Hepatocyte (in vitro differentiated cells): ENCODE data around the gene ETFB. TPM values are rescaled to one million over a fixed set of nuclear protein-coding genes. Genes with fewer than 3 reads are reported as not detected.

ENCODE experiments used
- DNase-seq: peaks from one replicate; pipeline ENCODE4 v3.0.0-alpha.2; 2016; ENCODE audit warnings: low spot score
- H2AFZ ChIP-seq: fragments of 200-600 bp; sonication (generic); 2 replicates; pipeline ENCODE4 v1.6.0; 2016; ENCODE audit warnings: antibody characterized with exemption, mild to moderate bottlenecking
- H3K27ac ChIP-seq: fragments of 200-600 bp; sonication (generic); 2 replicates; pipeline ENCODE4 v1.5.1; 2016; ENCODE audit warnings: mild to moderate bottlenecking
- H3K27me3 ChIP-seq: fragments of 200-600 bp; sonication (generic); 2 replicates; pipeline ENCODE4 v1.6.1; 2016
- H3K36me3 ChIP-seq: fragments of 200-600 bp; sonication (generic); replicated peaks from 2 replicates; pipeline ENCODE4 v1.5.1; 2016; ENCODE audit warnings: low read depth; ENCODE audit not compliant: insufficient read depth
- H3K4me1 ChIP-seq: fragments of 200-600 bp; sonication (generic); 2 replicates; pipeline ENCODE4 v1.5.1; 2016; ENCODE audit warnings: mild to moderate bottlenecking, moderate library complexity; ENCODE audit not compliant: insufficient read depth
- H3K4me2 ChIP-seq: fragments of 200-600 bp; sonication (generic); 2 replicates; pipeline ENCODE4 v1.6.0; 2016
- H3K4me3 ChIP-seq: fragments of 200-600 bp; sonication (generic); 2 replicates; pipeline ENCODE4 v1.5.1; 2016; ENCODE audit warnings: mild to moderate bottlenecking
- H3K79me2 ChIP-seq: fragments of 200-600 bp; sonication (generic); 2 replicates; pipeline ENCODE4 v1.6.0; 2017; ENCODE audit warnings: mild to moderate bottlenecking
- H3K9me2 ChIP-seq: fragments of 200-600 bp; sonication (generic); replicated peaks from 2 replicates; pipeline ENCODE4 v1.6.0; 2017; ENCODE audit warnings: mild to moderate bottlenecking; ENCODE audit not compliant: insufficient read depth
- H3K9me3 ChIP-seq: fragments of 200-600 bp; sonication (generic); 2 replicates; pipeline ENCODE4 v1.5.1; 2016; ENCODE audit warnings: low read depth, mild to moderate bottlenecking
- H4K20me1 ChIP-seq: fragments of 200-600 bp; sonication (generic); 2 replicates; pipeline ENCODE4 v1.6.0; 2016; ENCODE audit warnings: mild to moderate bottlenecking; ENCODE audit not compliant: insufficient read depth, poor library complexity, severe bottlenecking
- CTCF ChIP-seq: fragments of 200-600 bp; sonication (generic); IDR thresholded peaks from 2 replicates; pipeline ENCODE4 v1.5.1; 2016; ENCODE audit warnings: antibody characterized with exemption, mild to moderate bottlenecking; ENCODE audit not compliant: poor library complexity
- EZH2 ChIP-seq: fragments of 200-600 bp; sonication (generic); IDR thresholded peaks from 2 replicates; pipeline ENCODE4 v1.6.1; 2016; ENCODE audit warnings: antibody characterized with exemption, mild to moderate bottlenecking, borderline replicate concordance
- EZH2phosphoT487 ChIP-seq: fragments of 200-600 bp; sonication (generic); IDR thresholded peaks from one replicate; pipeline ENCODE4 v1.6.1; 2018; ENCODE audit warnings: antibody characterized with exemption, mild to moderate bottlenecking, low read depth, moderate library complexity; ENCODE audit not compliant: unreplicated experiment, severe bottlenecking
- WGBS: methylation state at CpG from one replicate; pipeline ENCODE4 v1.1.6; 2016; ENCODE audit warnings: low lambda C conversion rate; ENCODE audit errors: missing lambda C conversion rate; 5-methylcytosine and 5-hydroxymethylcytosine counted together
- polyA plus RNA-seq: library from polyadenylated mRNA; unstranded; fragments of >200 nt; fragmentation: Nextera tagmentation; extraction: Ambion mirVana; gene quantifications from 2 replicates; pipeline ENCODE4 v1.2.1, GENCODE V29; 2016
- total RNA-seq: library from RNA; depleted of rRNA; stranded (reverse); fragments of >200 nt; gene quantifications from 2 replicates; pipeline ENCODE4 v1.2.3, GENCODE V29; 2014

ETFB gene
- total and polyA plus RNA-seq, 2 experiments from 2014 or later: 190 to 237 TPM

- H3K36me3 ChIP-seq: no peaks in the 10 kb centered on the region
- H3K9me2 ChIP-seq: no peaks in the 10 kb centered on the region
- peaks cover 19% of the 10 kb centered on the region for H3K79me2 ChIP-seq
- H3K4me1 ChIP-seq: peaks cover 36% of the 10 kb centered on the region
- H3K27ac ChIP-seq: peak overlapping the region; percentile 99
- peak overlapping the region; percentile 48 for H2AFZ ChIP-seq
- peak overlapping the region; percentile 97 for H3K4me2 ChIP-seq
- no peaks in the 10 kb centered on the region for H4K20me1 ChIP-seq
- H3K4me3 ChIP-seq: peak overlapping the region; percentile 62
- TF ChIP-seq EZH2: no peak
- no peak for TF ChIP-seq EZH2phosphoT487
- TF ChIP-seq CTCF: no peak
- DNase-seq: peak; percentile 99
- no peaks in the 10 kb centered on the region for H3K9me3 ChIP-seq
- 1% methylated on average over 40 of the region's 54 CpGs for WGBS
- no peaks in the 10 kb centered on the region for H3K27me3 ChIP-seq
Measured at GRCh38 chr19:51366389-51367254, 434 bp upstream of the ETFB start.

- H3K4me1 ChIP-seq: peaks cover 36% of the 10 kb centered on the region
- H2AFZ ChIP-seq: peak overlapping the region; percentile 67
- no peaks in the 10 kb centered on the region for H3K36me3 ChIP-seq
- peak overlapping the region; percentile 99 for H3K27ac ChIP-seq
- peak overlapping the region; percentile 46 for H3K4me3 ChIP-seq
- peaks cover 30% of the 10 kb centered on the region for H3K79me2 ChIP-seq
- no peaks in the 10 kb centered on the region for H3K9me2 ChIP-seq
- H3K9me3 ChIP-seq: no peaks in the 10 kb centered on the region
- TF ChIP-seq CTCF (no peak), EZH2phosphoT487 (no peak), EZH2 (no peak)
- H4K20me1 ChIP-seq: no peaks in the 10 kb centered on the region
- peak; percentile 81 for DNase-seq
- no peaks in the 10 kb centered on the region for H3K27me3 ChIP-seq
- H3K4me2 ChIP-seq: peak overlapping the region; percentile 96
- WGBS: 21% methylated on average over 10 of the region's 10 CpGs
Measured at GRCh38 chr19:51365211-51365964, 800 bp downstream of the ETFB start.

GRCh38 chr19:51364200-51365106 is 1.7 kb downstream of the ETFB start:
- H3K4me1 ChIP-seq: peaks cover 41% of the 10 kb centered on the region
- no peaks in the 10 kb centered on the region for H4K20me1 ChIP-seq
- peak overlapping the region; percentile 96 for H3K4me2 ChIP-seq
- no peaks in the 10 kb centered on the region for H3K9me3 ChIP-seq
- H3K27ac ChIP-seq: peak overlapping the region; percentile 99
- WGBS: 84% methylated on average over 15 of the region's 15 CpGs
- H3K4me3 ChIP-seq: no peak overlapping the region
- H3K79me2 ChIP-seq: peaks cover 38% of the 10 kb centered on the region
- no peaks in the 10 kb centered on the region for H3K36me3 ChIP-seq
- H2AFZ ChIP-seq: no peak overlapping the region
- peak; percentile 53 for DNase-seq
- no peaks in the 10 kb centered on the region for H3K9me2 ChIP-seq
- no peaks in the 10 kb centered on the region for H3K27me3 ChIP-seq
- TF ChIP-seq CTCF: no peak
